GM18517 (cell line): Measurements from ENCODE around the gene ENTPD7.

Experiments used
- ATAC-seq: cut with Tn5 transposase; IDR thresholded peaks from one replicate; pipeline ENCODE4 v1.9.1; 2021; ENCODE audit warnings: mild to moderate bottlenecking, moderate library complexity; ENCODE audit not compliant: unreplicated experiment

ENTPD7 gene

DNA sequence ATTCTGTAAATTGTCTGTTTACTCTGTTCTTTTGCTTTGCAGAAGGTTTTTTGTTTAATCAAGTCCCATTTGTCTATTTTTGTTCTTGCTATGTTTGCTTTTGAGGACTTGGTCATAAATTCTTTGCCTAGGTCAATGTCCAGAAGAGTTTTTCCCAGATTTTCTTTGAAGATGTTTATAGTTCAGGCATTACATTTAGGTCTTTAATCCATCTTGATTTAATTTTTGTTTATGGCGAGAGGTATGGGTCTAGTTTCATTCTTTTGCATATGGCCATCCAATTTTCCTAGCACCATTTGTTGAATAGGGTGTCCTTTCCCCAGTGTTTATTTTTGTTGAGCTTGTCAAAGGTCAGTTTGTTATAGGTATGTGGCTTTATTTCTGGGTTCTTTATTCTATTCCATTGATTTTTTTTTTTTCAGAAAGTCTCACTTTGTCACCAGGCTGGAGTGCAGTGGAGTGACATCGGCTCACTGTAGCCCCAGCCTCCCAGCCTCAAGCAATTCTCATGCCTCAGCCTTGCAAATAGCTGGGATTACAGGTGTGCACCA, 11.6 kb upstream of the ENTPD7 start:
- no peak for ATAC-seq

DNA sequence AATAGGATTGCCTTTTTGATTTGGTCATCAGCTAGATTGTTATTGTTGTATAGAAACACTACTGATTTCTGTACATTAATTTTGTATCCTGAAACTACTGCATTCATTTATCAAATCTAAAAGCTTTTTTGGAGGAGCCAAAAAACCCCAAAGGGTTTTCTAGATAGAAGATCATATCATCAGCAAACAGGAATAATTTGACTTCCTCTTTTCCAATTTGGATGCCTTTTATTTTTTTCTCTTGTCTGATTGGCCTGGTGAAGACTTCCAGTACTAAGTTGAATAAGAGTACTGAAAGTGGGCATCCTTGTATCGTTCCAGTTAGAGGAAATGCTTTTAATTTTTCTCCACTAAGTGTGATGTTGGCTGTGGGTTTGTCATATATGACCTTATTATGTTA, 10.6 kb upstream of the ENTPD7 start:
- no peak for ATAC-seq

GRCh38 chr10:99652800-99653390, 6.4 kb upstream of the ENTPD7 start:
- ATAC-seq: no peak

DNA sequence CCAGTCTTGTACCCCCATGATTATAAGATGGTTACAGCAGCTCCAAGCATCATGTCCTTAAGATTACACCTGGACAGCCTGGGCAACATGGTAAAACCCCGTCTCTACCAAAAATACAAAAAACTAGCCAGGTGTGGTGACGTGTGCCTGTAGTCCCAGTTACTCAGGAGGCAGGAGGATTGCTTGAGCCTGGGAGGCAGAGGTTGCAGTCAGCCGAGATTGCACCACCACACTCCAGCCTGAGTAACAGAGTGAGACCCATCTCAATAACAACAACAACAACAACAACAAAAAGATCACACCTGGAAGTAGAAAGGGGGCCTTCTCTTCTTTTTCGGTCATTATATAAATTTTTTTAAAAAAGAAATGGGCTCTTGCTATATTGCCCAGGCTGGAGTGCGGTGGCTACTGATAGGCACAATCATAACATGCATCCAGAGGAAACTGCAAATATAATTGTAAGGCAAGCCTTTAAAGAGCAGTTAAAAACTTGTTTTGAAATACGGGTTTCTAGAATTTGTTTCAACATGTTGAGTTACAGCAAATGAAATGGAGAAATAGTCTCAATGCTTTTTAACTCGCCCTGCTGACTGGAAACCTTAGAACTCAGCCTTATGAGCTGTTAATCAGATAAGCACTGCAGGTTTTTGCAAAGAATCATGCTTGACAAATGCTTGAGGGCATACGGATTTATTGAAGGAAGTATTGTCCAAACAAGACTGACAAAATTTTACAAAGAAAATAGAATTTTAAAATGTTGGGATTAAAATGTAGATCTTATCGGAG, 4.7 kb upstream of the ENTPD7 start:
- no peak for ATAC-seq

DNA sequence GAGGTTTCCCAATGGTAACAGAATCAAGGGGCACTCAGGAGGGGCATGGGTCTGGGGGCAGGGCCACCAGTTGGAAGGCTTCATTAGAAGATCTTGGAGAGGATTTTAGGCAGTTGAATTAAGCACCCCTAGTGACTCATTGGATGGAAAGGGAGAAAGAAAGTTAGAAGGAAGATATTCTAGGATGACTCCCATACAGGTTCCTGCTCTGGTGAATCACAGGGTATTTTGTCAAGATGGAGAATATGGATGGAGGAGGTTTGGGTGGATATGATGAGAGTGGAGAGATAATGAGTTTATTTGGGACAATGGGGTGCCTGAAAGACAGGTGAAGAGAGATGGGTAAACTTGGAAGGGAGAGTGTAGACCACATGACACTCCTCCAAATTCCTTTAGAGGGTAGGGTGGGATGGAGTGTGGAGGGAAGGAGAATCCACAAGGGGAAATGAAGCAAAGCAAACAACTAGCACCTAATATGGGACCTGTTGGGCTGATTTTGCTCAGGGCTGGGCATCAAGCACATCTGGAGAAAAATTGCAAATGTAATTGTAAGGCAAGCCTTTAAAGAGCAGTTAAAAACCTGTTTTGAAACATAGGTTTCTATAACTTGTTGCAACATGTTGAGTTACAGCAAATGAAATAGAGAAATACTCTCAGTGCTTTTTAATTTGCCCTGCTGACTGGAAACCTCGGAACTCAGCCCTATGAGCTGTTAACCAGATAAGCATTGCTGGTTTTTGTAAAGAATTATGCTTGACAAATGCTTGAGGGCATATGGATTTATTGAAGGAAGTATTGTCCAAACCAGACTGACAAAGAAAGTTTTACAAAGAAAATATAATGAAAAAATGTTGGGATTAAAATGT, 2.9 kb upstream of the ENTPD7 start:
- no peak for ATAC-seq

DNA sequence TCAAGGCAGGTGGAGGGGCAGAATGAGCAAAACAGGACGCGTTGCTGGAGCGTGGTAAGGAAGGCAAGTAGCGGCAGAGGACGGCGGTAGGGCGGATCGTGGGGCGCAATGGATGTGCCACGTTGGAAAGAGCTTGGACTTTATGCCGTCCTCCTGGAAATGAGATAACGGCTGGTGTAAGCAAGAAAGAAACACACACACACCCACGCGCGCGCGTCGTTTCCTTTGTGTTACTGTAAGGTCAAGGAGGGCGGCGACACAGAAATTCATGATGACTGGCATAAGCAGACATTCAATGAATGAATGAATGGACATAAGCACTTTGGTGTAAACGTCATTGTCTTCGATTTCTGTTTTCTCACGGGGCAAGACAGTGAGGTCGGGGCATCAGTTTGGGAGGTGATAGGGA, 683 bp upstream of the ENTPD7 start:
- ATAC-seq: no peak

DNA sequence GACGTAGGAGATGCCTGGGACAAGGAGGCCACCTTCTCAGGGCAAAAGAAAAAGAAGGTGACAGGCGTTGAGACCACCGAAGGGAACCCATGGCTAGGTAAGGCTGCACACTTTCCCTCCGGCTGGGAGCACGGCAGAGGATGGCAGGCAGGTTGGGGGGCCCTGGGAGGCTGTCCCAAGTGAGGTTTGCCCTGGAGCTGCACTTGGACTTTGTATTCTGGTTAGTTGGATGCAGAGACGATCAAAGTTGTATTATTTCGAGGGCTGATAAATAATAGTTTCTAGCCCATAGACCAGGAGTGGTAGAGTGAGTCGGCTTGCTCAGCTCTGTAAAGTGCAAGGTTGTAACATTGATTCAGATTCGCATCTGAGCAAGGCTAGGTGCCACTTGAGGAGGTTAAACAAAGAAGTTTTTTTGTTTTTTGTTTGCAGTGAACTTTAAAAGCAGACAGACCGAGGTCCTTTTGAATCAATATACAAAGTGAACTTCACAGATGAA, 608 bp downstream of the ENTPD7 start:
- ATAC-seq: no peak

GRCh38 chr10:99660662-99661376, 1.5 kb downstream of the ENTPD7 start:
- no peak for ATAC-seq

- no peak for ATAC-seq
Observed at GRCh38 chr10:99661377-99661763, 2.1 kb downstream of the ENTPD7 start.

GRCh38 chr10:99665304-99665703, 6.0 kb downstream of the ENTPD7 start:
- ATAC-seq: no peak

DNA sequence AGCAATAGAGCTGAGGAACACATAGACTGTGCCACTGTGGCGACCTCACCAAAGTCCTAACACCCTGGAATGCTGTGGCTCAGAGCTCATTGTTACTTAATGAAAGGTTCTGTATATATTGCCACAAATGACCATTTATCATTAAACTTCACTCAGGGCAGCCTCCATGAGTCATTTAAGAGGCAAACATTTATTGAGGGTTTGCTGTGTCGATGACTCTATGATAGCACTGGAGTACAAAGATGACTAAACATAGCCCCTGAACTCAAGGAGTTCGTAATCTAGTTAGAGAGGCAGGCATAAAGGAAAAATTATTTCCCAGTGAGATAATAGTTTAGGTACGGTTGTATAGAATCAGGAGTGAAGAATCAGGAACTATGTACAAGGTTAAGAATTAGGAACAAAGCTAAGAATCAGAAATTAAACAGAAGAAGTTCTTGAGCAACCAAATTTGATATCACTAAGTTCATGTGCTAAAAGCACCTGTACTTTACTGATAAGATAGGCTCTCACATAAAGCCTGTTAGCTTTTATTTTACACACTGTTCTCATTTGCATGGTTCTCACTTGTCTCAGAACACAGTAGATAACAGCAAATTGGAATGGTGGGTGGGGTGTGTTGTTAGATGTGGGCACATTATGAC, 7.9 kb downstream of the ENTPD7 start:
- no peak for ATAC-seq

- no peak for ATAC-seq
Observed at GRCh38 chr10:99671386-99671785, 12.1 kb downstream of the ENTPD7 start.

DNA sequence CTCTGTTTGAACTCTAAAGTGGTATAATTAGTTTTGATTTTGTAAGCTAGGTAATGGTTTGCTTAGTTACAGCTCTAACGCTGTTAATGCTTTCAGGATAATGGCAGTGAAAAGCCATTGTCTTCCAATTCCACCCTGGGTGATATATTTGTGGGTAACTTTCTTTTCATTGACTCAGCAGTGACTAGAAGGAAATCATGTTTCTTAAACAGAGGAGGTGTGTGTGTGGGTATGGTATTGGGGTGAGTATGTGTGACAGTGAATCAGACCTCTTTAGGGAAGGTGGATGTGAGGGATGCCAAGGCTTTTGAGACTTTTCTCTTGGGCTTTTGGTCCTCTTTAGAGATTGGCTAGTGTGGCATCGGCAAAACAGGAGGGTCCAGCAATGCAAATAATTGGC, 13.6 kb downstream of the ENTPD7 start:
- ATAC-seq: no peak

- no peak for ATAC-seq
Observed at GRCh38 chr10:99673492-99673891, 14.2 kb downstream of the ENTPD7 start.

DNA sequence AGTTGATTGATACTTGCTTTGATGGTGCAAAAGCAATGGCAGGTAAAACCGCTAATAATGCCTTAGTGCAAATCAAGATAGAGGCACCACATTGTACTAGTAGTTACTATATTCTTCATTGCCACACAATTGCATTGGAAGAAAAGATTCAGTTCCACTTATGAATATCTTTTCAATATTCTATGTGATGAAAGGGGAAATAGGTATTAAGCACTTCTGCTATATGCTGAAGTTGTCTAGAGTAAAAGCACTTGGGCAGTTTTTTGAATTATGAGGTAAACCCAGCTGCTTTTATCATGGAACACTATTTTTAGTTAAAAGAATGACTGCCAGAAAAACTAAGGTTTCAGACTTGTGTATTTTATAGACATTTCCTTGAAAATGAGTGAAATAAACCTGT, 15.5 kb downstream of the ENTPD7 start:
- ATAC-seq: no peak

DNA sequence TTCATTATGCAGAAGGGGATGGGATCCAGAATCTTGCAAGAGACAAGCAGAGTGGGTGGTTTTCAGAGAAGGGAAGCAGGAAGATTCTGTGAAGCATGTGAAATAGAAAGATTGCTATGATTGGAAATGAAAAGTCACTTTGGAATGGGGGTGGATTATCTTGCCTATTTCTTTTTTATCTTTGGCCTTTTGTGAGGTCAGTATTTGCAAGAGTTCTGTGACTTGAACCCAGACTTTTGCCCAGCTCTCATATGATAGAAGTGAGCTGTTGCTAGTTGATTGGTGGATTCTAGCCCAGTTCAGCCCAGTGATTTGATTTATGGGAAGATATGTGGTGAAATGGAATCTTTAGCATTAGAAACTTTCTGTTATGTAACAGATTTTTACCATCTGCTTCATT, 17.1 kb downstream of the ENTPD7 start:
- ATAC-seq: no peak

- ATAC-seq: no peak
Observed at GRCh38 chr10:99676895-99677294, 17.6 kb downstream of the ENTPD7 start.

DNA sequence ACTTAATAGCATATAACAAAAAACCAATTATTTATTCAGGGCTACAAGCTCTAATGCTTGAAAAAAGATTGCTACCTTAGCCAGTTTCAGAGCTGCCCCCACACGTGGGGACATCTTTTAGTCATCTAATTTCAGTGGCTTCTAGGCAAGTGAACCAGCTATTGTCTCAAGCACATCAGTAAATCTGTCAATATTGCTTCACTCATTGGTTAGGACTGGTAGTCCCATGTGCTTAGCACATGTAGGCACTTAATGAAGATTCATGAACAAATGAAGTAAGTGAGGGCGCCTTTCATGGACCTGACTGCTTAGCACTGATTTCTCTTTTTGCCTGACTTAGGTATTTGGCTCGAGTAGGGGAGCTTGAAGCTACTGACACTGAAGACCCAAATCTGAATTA, 19.6 kb downstream of the ENTPD7 start:
- ATAC-seq: no peak

DNA sequence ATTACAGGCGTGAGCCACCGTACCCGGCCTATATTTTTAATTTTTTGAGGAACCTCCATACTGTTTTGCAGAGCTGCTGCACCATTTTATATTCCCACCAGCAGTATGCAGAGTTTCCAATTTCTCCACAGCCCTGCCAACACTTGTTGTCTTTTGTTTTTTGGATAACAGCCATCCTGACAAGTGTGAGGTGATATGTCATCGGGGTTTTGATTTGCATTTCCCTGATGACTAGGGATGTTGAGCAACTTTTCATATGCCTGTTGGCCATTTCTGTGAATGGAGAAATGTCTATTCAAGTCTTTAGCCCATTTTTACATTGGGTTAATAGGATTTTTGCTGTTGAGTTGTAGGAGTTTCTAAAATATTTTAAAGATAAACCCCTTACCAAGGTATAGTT, 22.2 kb downstream of the ENTPD7 start:
- no peak for ATAC-seq

DNA sequence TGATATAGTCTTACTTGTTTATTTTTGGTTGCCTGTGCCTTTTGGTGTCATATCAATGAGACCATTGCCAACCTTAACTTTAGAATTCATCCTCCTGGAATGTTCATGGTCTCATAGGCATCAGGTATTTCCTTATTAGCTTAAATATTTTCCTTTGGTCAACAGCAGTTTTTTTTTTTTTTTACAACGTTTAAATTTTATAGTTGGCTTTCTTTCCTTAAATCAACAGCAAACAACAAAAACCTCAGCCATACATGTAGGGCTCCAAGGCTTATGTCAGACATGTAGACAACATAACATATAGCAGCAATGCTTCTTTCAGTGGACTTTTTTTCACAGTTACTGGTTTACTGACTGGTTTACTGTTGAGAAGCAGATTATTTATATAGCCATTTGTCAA, 22.7 kb downstream of the ENTPD7 start:
- ATAC-seq: no peak
